ENCODE data around the gene C2orf76.
A peak's percentile ranks its signal among the peaks of the same experiment; 100 is the strongest.
"Not testable (repeated sequence)": the region's sequence is repeated elsewhere in the genome, so short reads cannot be mapped to it uniquely, and the experiment has no call there.

C2orf76 gene

DNA sequence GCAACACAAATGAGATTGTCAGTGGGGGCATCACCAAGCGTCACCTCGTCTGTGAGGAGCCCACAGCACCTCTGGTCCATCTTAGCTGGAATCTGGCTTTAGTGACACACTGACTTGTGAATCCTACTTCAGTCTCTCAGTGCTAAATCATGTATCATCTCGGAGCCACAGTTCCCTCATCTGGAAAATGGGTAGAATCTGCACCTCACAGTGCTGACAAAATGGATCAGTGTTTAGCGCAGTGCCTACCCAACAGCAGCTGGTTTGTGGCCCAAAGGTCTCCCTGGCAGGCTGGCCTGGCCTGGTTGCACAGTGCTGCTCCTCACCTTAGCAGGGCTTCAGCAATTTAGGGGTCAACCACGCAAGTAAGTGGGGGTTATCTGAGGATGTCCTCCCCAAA is 10.2 kb upstream of the C2orf76 start:
- no peaks in the 10 kb centered on the region for H3K4me1 ChIP-seq (ENCODE audit: control insufficient read depth, insufficient read depth, low read length, poor library complexity, severe bottlenecking)
- H3K36me3 ChIP-seq (ENCODE audit: control insufficient read depth, insufficient read depth, low read length): peaks cover 24% of the 10 kb centered on the region
- H3K9me3 ChIP-seq (ENCODE audit: control insufficient read depth, low read length): peaks cover 8% of the 10 kb centered on the region
- H3K4me3 ChIP-seq (ENCODE audit: extremely low read depth, insufficient read depth, low read length, poor library complexity, severe bottlenecking): no peak overlapping the region
- no peak overlapping the region for H3K27ac ChIP-seq (ENCODE audit: low read depth, low read length, severe bottlenecking)
- 91 to 97% methylated on average over 4 of the region's 5 CpGs for WGBS, 2 experiments (ENCODE audit: insufficient coverage in 2 of 2)

- H3K36me3 ChIP-seq (ENCODE audit: control insufficient read depth, insufficient read depth, low read length): peaks cover 28% of the 10 kb centered on the region
- not testable (repeated sequence) for H3K27ac ChIP-seq (ENCODE audit: low read depth, low read length, severe bottlenecking); H3K4me1 ChIP-seq (ENCODE audit: control insufficient read depth, insufficient read depth, low read length, poor library complexity, severe bottlenecking); H3K4me3 ChIP-seq (ENCODE audit: extremely low read depth, insufficient read depth, low read length, poor library complexity, severe bottlenecking); H3K9me3 ChIP-seq (ENCODE audit: control insufficient read depth, low read length)
- 100% methylated on average over 4 to 5 of the region's 6 CpGs for WGBS, 2 experiments (ENCODE audit: insufficient coverage in 2 of 2)
Measured at GRCh38 chr2:119376406-119376805, 9.8 kb upstream of the C2orf76 start.

DNA sequence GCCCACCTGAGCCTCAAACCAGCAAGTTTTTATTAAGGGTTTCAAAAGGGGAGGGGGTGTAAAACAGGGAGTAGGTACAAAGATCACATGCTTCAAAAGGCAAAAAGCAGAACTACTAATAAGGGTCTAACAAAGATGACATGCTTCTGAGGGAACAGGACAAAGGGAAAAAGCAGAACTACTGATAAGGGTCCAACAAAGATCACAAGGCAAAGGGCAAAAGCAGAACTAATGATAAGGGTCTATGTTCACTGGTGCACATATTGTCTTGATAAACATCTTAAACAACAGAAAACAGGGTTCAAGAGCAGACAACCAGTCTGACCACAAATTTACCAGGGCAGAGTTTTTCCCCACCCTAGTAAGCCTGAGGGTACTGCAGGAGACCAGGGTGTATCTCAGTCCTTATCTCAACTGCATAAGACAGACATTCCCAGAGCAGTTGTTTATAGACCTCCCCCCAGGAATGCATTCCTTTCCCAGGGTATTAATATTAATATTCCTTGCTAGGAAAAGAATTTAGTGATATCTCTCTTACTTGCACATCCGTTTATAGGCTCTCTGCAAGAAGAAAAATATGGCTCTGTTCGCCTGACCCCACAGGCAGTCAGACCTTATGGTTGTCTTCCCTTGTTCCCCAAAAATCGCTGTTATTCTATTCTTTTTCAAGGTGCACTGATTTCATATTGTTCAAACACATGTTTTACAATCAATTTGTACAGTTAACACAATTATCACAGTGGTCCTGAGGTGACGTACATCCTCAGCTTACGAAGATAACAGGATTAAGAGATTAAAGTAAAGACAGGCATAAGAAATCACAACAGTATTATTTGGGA is 7.5 kb upstream of the C2orf76 start:
- WGBS, 2 experiments (ENCODE audit: insufficient coverage in 2 of 2): 100% methylated on average over 2 of the region's 5 CpGs
- H3K9me3 ChIP-seq (ENCODE audit: control insufficient read depth, low read length); H3K4me3 ChIP-seq (ENCODE audit: extremely low read depth, insufficient read depth, low read length, poor library complexity, severe bottlenecking); H3K4me1 ChIP-seq (ENCODE audit: control insufficient read depth, insufficient read depth, low read length, poor library complexity, severe bottlenecking); H3K27ac ChIP-seq (ENCODE audit: low read depth, low read length, severe bottlenecking): not testable (repeated sequence)
- peaks cover 51% of the 10 kb centered on the region for H3K36me3 ChIP-seq (ENCODE audit: control insufficient read depth, insufficient read depth, low read length)

DNA sequence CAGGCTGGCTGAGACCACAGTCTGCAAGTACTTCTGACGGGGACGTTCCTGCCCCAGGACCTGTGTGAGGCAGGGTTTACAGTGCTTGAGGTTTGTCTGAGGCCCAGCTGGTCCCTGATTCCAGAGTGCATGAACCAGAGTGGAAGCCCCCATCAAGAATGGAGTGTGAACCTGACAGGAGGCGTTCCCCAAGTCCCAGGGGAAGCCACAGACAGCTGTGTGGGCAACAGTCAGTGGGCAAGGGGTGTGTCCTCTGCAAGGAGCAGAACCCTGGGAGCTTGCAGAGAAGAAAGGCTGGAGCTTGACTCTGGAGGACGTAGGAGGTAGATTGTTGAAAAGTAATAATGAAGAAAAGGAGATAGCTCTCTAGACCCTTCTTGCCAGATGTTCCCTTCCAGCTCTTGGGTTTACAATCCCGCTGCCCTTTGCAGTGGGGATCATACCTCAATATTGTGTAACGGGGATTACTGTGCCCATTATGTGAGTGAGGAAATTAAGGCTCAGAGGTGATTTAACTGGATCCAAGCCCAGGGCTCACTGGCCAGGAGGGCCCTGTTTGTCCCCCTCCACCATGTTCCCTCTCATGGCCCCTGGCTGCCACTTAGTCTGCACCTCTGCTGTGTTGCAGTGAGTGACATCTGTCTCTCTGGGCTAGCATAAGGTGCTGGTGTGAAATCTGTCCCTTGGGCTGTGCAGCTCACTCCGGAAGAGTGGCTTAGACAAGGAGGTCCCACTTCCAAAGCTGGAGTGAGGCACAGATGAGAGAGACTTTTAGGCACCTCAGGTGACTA is 6.3 kb upstream of the C2orf76 start:
- peaks cover 62% of the 10 kb centered on the region for H3K36me3 ChIP-seq (ENCODE audit: control insufficient read depth, insufficient read depth, low read length)
- H3K9me3 ChIP-seq (ENCODE audit: control insufficient read depth, low read length): peaks cover 8% of the 10 kb centered on the region
- H3K4me1 ChIP-seq (ENCODE audit: control insufficient read depth, insufficient read depth, low read length, poor library complexity, severe bottlenecking): no peaks in the 10 kb centered on the region
- H3K4me3 ChIP-seq (ENCODE audit: extremely low read depth, insufficient read depth, low read length, poor library complexity, severe bottlenecking): no peak overlapping the region
- H3K27ac ChIP-seq (ENCODE audit: low read depth, low read length, severe bottlenecking): no peak overlapping the region
- 96 to 97% methylated on average over 4 to 5 of the region's 7 CpGs for WGBS, 2 experiments (ENCODE audit: insufficient coverage in 2 of 2)

- H3K36me3 ChIP-seq (ENCODE audit: control insufficient read depth, insufficient read depth, low read length): peaks cover 63% of the 10 kb centered on the region
- no peak overlapping the region for H3K4me3 ChIP-seq (ENCODE audit: extremely low read depth, insufficient read depth, low read length, poor library complexity, severe bottlenecking)
- H3K9me3 ChIP-seq (ENCODE audit: control insufficient read depth, low read length): peaks cover 8% of the 10 kb centered on the region
- H3K4me1 ChIP-seq (ENCODE audit: control insufficient read depth, insufficient read depth, low read length, poor library complexity, severe bottlenecking): no peaks in the 10 kb centered on the region
- no peak overlapping the region for H3K27ac ChIP-seq (ENCODE audit: low read depth, low read length, severe bottlenecking)
- 94 to 96% methylated on average over 5 of the region's 6 CpGs for WGBS, 2 experiments (ENCODE audit: insufficient coverage in 2 of 2)
Measured at GRCh38 chr2:119371111-119371510, 4.5 kb upstream of the C2orf76 start.

- no peak overlapping the region for H3K4me3 ChIP-seq (ENCODE audit: extremely low read depth, insufficient read depth, low read length, poor library complexity, severe bottlenecking)
- H3K27ac ChIP-seq (ENCODE audit: low read depth, low read length, severe bottlenecking): no peak overlapping the region
- peaks cover 8% of the 10 kb centered on the region for H3K9me3 ChIP-seq (ENCODE audit: control insufficient read depth, low read length)
- peaks cover 61% of the 10 kb centered on the region for H3K36me3 ChIP-seq (ENCODE audit: control insufficient read depth, insufficient read depth, low read length)
- WGBS, 2 experiments (ENCODE audit: insufficient coverage in 2 of 2): 78 to 100% methylated on average over 2 to 3 of the region's 6 CpGs
- H3K4me1 ChIP-seq (ENCODE audit: control insufficient read depth, insufficient read depth, low read length, poor library complexity, severe bottlenecking): no peaks in the 10 kb centered on the region
Measured at GRCh38 chr2:119369845-119370244, 3.2 kb upstream of the C2orf76 start.

DNA sequence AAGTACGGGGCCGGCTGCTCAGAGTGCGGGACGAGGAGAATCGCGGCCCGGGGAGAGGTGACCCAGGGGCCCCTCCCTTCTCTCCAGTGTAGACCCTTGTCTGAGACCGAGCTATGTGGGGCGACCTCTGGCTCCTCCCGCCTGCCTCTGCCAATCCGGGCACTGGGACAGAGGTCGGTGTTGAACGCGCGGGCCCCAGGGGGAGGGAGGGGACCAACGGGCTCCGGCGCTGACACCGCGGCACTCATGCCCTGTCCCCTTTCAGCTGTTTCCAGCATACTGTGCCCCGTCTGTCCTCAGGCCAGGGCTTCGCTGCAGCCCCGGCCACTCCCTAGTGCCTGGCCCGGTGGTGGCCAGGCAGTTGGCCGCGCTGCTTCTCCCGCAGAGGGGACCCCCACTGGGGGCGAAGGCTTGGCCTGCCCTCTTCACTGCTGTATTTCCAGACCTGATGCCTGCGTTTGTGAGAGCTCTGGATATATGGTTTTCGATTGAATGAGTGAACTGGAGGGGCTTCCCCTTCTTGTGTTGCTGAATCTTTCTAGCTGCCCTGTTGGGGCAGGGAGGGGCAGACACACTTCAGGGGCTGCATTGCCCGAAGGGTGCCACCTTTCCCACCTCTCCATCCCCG is 952 bp upstream of the C2orf76 start:
- 2 to 4% methylated on average over 24 to 30 of the region's 32 CpGs for WGBS, 2 experiments (ENCODE audit: insufficient coverage in 2 of 2)
- H3K36me3 ChIP-seq (ENCODE audit: control insufficient read depth, insufficient read depth, low read length): peaks cover 47% of the 10 kb centered on the region
- H3K4me1 ChIP-seq (ENCODE audit: control insufficient read depth, insufficient read depth, low read length, poor library complexity, severe bottlenecking): no peaks in the 10 kb centered on the region
- H3K4me3 ChIP-seq (ENCODE audit: extremely low read depth, insufficient read depth, low read length, poor library complexity, severe bottlenecking): peak overlapping the region; percentile 96
- no peak overlapping the region for H3K27ac ChIP-seq (ENCODE audit: low read depth, low read length, severe bottlenecking)
- H3K9me3 ChIP-seq (ENCODE audit: control insufficient read depth, low read length): peaks cover 1% of the 10 kb centered on the region

- H3K4me1 ChIP-seq (ENCODE audit: control insufficient read depth, insufficient read depth, low read length, poor library complexity, severe bottlenecking): no peaks in the 10 kb centered on the region
- H3K36me3 ChIP-seq (ENCODE audit: control insufficient read depth, insufficient read depth, low read length): peaks cover 33% of the 10 kb centered on the region
- H3K9me3 ChIP-seq (ENCODE audit: control insufficient read depth, low read length): no peaks in the 10 kb centered on the region
- peak overlapping the region; percentile 43 for H3K27ac ChIP-seq (ENCODE audit: low read depth, low read length, severe bottlenecking)
- H3K4me3 ChIP-seq (ENCODE audit: extremely low read depth, insufficient read depth, low read length, poor library complexity, severe bottlenecking): peak overlapping the region; percentile 96
- WGBS, 2 experiments (ENCODE audit: insufficient coverage in 2 of 2): 1 to 5% methylated on average over 13 to 16 of the region's 17 CpGs
Measured at GRCh38 chr2:119366161-119366648, 429 bp downstream of the C2orf76 start.

DNA sequence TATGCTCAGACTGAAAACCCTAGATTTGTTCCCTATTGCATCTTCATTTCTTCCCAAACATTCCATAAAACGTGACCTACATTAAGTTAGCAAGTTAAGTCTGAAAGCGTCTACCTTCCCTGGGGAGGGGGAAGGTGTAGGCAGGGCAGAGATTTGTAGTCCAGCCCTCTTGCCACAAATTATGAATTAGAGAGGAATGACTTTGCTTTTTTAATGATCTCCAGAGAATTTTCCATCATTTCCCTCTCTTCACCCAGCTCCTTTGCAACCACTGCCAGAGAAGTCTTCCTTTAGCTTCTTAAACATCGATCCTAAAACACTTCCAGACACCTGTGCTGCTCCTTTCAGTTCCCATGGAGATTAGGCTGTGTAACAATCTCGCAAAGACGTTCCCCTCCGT is 1.2 kb downstream of the C2orf76 start:
- no peaks in the 10 kb centered on the region for H3K4me1 ChIP-seq (ENCODE audit: control insufficient read depth, insufficient read depth, low read length, poor library complexity, severe bottlenecking)
- H3K27ac ChIP-seq (ENCODE audit: low read depth, low read length, severe bottlenecking): no peak overlapping the region
- 48 to 53% methylated on average over 4 of the region's 6 CpGs for WGBS, 2 experiments (ENCODE audit: insufficient coverage in 2 of 2)
- H3K9me3 ChIP-seq (ENCODE audit: control insufficient read depth, low read length): no peaks in the 10 kb centered on the region
- H3K36me3 ChIP-seq (ENCODE audit: control insufficient read depth, insufficient read depth, low read length): peaks cover 26% of the 10 kb centered on the region
- peak overlapping the region; percentile 96 for H3K4me3 ChIP-seq (ENCODE audit: extremely low read depth, insufficient read depth, low read length, poor library complexity, severe bottlenecking)

DNA sequence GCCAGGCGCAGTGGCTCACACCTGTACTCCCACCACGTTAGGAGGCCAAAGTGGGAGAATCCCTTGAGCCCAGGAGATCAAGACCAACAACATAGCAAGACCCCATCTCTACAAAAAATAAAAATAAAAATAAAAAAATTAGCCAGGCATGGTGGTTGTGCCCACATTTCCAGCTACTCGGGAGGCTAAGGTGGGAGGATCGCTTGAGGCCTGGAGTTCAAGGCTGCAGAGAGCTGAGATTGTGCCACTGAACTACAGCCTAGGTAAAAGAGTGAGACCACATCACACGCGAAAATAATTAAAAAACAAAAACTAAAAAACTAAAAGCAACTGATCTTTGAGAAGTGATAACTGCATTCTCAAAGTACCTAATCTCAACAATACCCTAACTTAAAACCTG is 1.8 kb downstream of the C2orf76 start:
- Histone ChIP-seq H3K27ac (ENCODE audit: low read depth, low read length, severe bottlenecking) (no peak overlapping the region), H3K36me3 (ENCODE audit: control insufficient read depth, insufficient read depth, low read length) (peaks cover 19% of the 10 kb centered on the region), H3K9me3 (ENCODE audit: control insufficient read depth, low read length) (no peaks in the 10 kb centered on the region), H3K4me1 (ENCODE audit: control insufficient read depth, insufficient read depth, low read length, poor library complexity, severe bottlenecking) (no peaks in the 10 kb centered on the region), H3K4me3 (ENCODE audit: extremely low read depth, insufficient read depth, low read length, poor library complexity, severe bottlenecking) (no peak overlapping the region)
- 85 to 87% methylated on average over 4 of the region's 6 CpGs for WGBS, 2 experiments (ENCODE audit: insufficient coverage in 2 of 2)
